Measurements from ENCODE around the gene SZRD1.

- TF ChIP-seq POLR2A (IDR thresholded peaks at IDR 0.05; ENCODE audit: low read depth, low read length) (no peak), CTCF (IDR thresholded peaks at IDR 0.05; ENCODE audit: extremely low read depth in 1 of 2, insufficient read depth in 1 of 2, low read depth in 1 of 2, low read length in 2 of 2) (no peak), POLR2AphosphoS5 (IDR thresholded peaks at IDR 0.05; ENCODE audit: insufficient read depth, low read depth, low read length) (no peak), MAX (IDR thresholded peaks at IDR 0.05; ENCODE audit: insufficient read depth, insufficient read length) (no peak), MYC (IDR thresholded peaks at IDR 0.05; ENCODE audit: low read depth, low read length) (no peak), FOS (IDR thresholded peaks at IDR 0.05; ENCODE audit: borderline replicate concordance, insufficient read depth, low read length) (no peak), EZH2 (IDR thresholded peaks at IDR 0.05; ENCODE audit: borderline replicate concordance, low read depth, low read length, severe bottlenecking) (no peak), JUN (IDR thresholded peaks at IDR 0.05; ENCODE audit: borderline replicate concordance, insufficient read depth, insufficient read length, low read depth) (no peak)
These were observed 26.8 kb downstream of the SZRD1 start for GRCh38 chr1:16393570-16394521.

Data from endothelial cell of umbilical vein (primary cell).